NCI-H1105 treated with DMSO at 0.1 percent for 48 hours (cell line): Measurements from ENCODE around the gene TLNRD1.
A peak's percentile ranks its signal among the peaks of the same experiment; 100 is the strongest.

Source experiments
- DNase-seq: peaks from one replicate; lab custom pipeline; 2025; lab: John Stamatoyannopoulos, UW

The TLNRD1 gene

GRCh38 chr15:80978685-80979329 is 21.9 kb upstream of the TLNRD1 start:
- DNase-seq, result no peak

- DNase-seq, result no peak
Observed at GRCh38 chr15:80979538-80980200, 21.1 kb upstream of the TLNRD1 start.

DNA sequence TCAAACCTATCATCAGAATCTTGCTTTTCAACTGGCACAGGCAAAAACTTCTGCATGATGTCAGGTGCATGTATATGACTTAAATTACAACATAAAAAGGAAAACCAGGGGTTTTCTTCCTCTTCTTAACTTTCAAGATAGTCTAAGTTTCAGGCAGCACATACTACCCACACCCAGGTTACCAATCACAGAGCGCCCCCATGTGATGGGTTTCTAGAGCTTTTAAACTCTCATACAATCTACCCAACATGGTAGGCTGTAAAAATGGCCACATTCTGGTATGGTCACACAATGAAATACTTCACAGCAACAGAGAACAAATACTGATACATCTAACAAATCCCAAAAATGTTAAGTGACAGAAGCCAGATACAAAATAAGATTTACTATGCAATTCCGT is 18.5 kb upstream of the TLNRD1 start:
- no peak for DNase-seq

GRCh38 chr15:80982839-80983238 is 17.9 kb upstream of the TLNRD1 start:
- DNase-seq, result no peak

- DNase-seq, result no peak
Observed at GRCh38 chr15:80984856-80985255, 15.9 kb upstream of the TLNRD1 start.

DNA sequence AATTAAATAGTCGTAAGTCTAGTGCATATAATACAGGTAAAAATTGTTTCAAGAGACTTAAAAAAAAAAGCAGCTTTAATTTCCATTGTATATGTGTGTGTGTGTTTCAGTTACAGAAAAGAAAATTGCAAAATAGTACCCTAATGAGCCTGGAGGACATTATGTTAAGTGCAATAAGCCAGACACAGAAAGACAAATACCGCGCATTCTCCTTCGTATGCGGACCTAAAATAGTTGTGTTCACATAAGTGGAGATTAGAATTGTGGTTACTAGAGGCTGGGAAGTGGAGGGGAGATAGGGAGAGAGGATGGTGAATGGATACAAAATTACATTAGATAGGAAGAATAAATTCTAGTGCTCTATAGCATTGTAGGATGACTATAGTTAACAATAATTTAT is 14.7 kb upstream of the TLNRD1 start:
- no peak for DNase-seq

GRCh38 chr15:80986487-80986886 is 14.2 kb upstream of the TLNRD1 start:
- no peak for DNase-seq

GRCh38 chr15:80988148-80988796 is 12.5 kb upstream of the TLNRD1 start:
- DNase-seq, result no peak

- DNase-seq, result no peak
Observed at GRCh38 chr15:80989081-80989517, 11.6 kb upstream of the TLNRD1 start.

DNA sequence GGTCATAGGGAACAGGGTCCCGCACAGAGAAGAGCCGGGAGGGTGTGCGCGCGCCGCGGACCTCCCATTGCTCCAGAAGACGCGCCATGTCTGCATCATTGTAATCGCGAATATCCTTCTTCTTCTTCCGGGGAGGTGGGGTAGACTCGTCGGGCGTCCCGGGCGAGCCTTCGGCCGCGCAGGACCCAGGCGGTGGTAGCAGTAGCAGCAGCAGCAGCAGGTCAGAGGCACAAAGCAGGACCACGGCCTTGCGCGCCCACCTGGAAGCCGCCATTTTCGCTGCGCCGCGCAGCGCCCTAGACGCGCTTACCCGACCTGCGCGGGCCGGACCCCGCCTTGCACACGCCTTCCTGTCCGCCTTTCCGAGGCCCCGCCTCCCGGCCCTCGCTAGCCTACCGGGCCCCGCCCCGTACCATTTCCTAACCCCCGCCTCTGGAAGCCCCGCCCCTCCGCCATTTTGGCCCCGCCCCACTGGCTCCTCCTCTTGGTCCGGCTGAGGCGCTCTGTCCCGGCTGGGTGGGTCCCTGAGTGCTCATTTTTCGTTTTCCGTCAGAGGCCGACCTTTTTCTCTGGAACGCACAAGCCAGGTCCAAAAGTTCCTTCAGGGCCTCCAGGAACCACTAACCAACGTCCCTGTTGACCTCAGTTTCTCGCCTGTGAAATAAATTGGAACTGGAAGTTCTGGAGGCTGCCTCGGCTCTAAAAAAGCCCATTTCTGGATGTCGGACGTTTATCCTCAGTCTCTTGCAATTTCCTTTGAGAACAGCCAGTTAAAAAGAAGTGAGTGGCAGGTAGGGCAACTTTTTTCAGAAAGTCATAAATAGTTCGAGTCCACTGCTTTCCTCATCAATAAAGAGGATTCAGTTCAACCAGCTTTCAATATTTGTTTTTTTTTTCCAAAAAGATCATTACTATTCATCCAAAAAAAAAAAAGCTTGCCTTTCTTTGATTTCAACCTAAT is 10.9 kb upstream of the TLNRD1 start, which contains the start of gene MESD:
Gene MESD (minus strand): TSS at position 302 of the 961 bp plus-strand sequence. CDS start 28 bp downstream, at position 274.
- DNase-seq, result peak; percentile 82

GRCh38 chr15:80990955-80991354 is 9.8 kb upstream of the TLNRD1 start:
- no peak for DNase-seq

GRCh38 chr15:80991421-80991820 is 9.3 kb upstream of the TLNRD1 start:
- DNase-seq, result no peak

- no peak for DNase-seq
Observed at GRCh38 chr15:80992006-80992405, 8.7 kb upstream of the TLNRD1 start.

DNA sequence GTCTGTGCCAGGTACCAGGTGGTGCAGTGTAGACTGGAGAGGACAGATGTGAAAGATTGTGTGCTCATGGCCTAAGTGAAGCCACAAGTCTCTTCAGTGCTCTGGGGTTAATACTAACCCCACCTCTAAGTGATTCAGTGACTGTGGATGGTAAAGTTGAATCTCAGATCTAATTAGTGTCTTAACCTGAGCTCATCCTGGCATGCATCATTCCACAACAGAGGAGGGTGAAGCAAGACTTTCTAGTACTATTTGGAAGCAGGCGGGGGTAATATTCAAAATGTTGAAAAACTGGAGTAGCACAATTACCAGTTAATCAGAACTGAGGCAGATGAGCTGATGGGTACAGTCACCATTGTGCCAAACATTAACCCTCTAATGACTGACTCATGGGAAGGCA is 8.3 kb upstream of the TLNRD1 start:
- no peak for DNase-seq

DNA sequence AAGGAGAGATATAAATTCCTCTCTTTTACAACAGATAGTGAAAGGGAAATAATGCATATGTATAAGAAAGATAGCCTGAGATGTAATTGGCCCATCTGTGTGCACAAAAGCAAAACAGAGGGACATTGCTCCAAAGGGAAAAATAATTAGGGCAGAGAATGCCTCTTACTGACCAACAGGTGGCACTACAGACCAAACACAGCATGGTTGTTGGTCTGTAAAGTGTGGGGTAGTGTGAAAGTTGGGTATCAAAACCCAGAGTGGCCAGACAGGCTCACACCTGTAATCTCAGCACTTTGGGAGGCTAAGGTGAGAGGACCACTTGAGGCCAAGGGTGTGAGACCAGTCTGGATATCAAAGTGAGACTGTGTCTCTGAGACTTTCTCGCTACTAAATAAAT is 4.5 kb upstream of the TLNRD1 start:
- peak; percentile 3 for DNase-seq

GRCh38 chr15:80997692-80998091 is 3.0 kb upstream of the TLNRD1 start:
- no peak for DNase-seq

GRCh38 chr15:80998251-80998650 is 2.5 kb upstream of the TLNRD1 start:
- DNase-seq, result no peak

- no peak for DNase-seq
Observed at GRCh38 chr15:80999623-81000036, 1.1 kb upstream of the TLNRD1 start.

GRCh38 chr15:81000144-81000623 is 539 bp upstream of the TLNRD1 start:
- DNase-seq, result no peak

DNA sequence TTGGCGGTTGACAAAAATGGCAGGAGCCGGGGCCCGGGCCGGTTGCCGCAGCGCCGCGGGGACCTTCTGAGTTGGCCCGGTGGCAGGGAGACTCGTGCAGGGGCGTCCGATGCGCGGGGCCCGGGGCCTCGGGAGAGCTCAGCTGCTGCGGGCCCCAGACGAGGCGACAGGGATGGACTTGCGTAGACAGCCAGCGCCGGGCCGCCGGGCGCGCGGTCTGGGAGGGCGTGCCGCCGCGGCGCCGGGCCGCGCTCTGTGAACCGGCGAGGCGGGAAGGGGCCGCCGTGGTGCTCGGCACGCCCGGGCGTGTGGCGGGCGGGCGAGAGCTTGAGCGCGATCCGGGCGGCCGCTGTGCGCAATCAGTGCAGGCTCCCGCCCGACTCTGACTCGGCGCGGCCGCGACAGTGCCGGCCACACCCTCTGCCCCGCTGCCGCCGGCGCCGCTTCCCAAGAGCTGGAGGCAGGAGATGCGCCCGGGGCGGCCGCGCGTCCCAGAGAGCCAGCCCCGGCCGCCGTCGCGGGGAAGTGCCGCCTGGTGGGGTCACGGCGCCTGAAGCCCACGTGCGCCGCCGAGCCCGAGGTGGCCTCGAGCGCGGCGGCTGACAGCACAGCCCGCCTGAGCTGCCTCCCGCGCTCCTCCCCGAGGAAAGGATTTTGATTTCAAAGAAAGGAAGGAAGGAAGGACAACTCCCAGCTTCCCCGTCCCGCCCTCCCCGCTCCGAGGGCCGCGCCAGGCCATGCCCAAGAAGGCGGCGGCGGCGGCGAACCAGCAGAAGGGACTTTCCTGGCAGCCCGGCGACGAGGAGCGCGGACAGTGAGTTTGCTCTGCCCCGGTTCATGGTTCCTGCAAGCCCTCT is 657 bp downstream of the TLNRD1 start:
- peak; percentile 19 for DNase-seq

DNA sequence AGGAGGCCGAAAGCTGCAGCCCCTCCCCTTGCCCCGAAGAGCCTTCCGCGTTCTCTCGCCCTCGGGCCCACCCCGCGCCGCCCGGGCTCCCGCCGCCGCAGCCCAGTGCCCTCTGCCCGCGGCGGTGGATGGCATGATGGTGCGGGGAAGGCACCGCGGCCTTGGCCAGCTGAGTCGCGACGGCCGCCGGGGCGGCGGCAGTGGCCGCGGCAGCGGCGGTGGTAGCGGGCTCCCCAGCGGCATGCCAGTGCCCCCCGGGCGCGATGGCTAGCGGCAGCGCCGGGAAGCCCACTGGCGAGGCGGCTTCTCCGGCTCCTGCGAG is 1.2 kb downstream of the TLNRD1 start:
- no peak for DNase-seq
